IPS-NIHi11 (cell line): ENCODE measurements around the gene GRID1.
"Not testable (repeated sequence)": the region's sequence is repeated elsewhere in the genome, so short reads cannot be mapped to it uniquely, and the experiment has no call there.

Source experiments
- DNase-seq: peaks from one replicate; pipeline ENCODE4 v3.0.0; 2012; ENCODE audit warnings: mixed read lengths, low spot score

The GRID1 gene

GRCh38 chr10:85719408-85719807, 647.2 kb downstream of the GRID1 start:
- DNase-seq = no peak

DNA sequence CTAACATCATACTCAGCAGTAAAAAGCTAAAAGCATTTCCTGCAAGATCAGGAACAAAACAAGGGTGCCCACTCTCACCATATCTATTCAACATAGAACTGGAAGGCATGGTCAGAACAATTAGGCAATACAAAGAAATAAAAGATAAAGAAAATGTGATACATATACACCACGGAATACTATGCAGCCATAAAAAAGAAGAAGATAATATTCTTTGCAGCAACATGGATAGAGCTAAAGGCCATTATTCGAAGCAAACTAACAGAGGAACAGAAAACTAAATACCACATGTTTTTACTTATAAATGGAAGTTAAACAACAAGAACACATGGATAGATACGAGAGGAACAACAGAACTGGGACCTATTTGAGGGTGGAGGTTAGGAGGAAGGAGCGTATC, 652.7 kb downstream of the GRID1 start:
- DNase-seq = no peak

DNA sequence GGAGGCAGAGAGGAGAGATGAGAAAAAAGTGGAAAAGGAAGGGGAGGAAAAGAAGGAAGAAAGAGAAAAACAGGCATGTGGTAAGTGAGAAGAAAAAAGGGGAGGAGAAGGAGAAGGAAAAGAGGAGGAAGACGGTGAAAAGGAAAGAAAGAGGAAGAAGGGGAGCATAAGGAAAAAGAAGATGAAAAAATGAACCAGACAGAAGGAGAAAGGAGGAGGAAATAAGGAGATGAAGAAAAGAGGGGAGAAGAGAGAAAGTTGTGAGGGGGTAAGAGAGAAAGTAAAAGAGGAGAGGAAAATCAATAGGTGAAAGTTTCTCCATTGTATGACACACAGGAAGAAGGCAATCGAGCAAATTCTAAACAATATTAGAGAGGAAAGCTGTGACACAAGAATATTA, 663.8 kb downstream of the GRID1 start:
- no peak for DNase-seq

GRCh38 chr10:85699066-85699465, 667.5 kb downstream of the GRID1 start:
- not testable (repeated sequence) for DNase-seq

- DNase-seq = no peak
These were observed 669.7 kb downstream of the GRID1 start for GRCh38 chr10:85696893-85697292.

GRCh38 chr10:85682621-85683020, 684.0 kb downstream of the GRID1 start:
- no peak for DNase-seq

DNA sequence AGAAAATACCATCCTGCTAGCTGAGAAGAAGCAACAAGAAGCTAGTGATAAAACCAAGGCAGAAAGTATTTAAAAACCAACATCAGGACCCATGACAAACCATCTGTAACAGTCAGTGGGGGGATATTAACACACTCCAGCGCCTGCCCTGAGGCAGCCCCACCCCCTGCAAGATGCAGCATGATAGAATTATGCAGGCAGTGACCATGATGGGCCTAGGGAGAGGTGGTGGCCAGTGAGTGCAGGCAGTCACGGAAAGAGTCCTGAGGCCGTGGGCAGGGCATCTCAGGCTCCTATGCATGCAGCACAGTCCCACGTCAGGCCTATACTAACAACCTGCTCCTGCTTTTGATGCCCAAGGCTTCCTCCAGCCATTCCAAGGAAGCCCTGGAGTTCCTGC, 686.9 kb downstream of the GRID1 start:
- no peak for DNase-seq

DNA sequence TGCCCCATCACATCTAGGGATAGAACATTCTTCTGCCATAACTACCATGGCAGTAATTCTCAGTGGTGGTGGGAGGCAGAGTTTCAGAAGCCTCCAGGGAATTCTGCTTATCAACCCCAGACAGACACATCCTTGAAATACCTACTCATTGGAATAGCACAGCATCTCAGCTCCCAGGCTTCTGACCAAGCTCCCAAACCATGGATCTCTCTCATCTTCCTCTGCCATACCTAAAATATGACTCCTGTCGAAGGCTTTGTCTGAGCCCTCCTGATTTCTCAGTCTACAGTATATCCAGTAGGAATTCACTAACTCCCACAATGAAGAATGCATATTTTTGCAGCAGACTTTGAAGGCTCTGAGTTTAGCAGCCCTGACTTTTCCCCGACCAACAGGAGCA, 687.5 kb downstream of the GRID1 start:
- DNase-seq = no peak

GRCh38 chr10:85674851-85675250, 691.7 kb downstream of the GRID1 start:
- DNase-seq = no peak

DNA sequence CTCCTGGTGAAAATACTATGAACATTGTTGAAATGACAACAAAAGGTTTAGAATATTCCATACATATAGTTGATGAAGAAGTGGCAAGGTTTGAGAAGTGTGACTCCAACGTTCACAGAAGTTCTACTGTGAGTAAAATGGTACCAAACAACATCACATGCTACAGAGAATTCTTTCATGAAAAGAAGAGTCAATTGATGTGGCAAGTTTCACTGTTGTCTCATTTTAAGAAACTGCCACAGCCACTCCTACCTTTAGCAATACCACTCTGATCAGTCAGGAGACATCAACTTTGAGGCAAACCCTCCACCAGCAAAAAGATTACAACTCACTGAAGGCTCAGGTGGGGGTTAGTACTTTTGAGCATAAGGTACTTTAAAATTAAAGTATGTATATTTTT, 693.3 kb downstream of the GRID1 start:
- DNase-seq = no peak

GRCh38 chr10:85671530-85671929, 695.1 kb downstream of the GRID1 start:
- no peak for DNase-seq

DNA sequence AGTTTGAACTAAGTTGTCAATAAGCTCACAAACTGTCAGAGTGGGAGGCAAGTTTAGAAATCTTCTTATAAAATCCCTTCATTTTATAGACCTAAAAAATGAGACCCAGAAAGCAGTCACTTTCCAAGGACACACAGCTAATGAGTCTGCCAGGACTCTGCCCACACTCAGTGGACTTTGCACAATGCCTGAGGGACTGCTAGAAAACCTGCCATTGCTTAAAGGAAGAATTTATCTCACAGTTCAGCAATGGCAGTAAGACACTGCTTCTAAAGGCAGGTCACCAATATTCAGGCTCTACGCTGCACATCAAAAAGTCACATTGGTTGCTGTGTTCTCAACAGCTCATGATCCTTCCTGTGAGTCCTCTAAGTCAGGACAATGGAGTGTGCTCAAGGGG, 698.1 kb downstream of the GRID1 start:
- no peak for DNase-seq

GRCh38 chr10:85667638-85668233, 698.9 kb downstream of the GRID1 start:
- peak; percentile 55 for DNase-seq

DNA sequence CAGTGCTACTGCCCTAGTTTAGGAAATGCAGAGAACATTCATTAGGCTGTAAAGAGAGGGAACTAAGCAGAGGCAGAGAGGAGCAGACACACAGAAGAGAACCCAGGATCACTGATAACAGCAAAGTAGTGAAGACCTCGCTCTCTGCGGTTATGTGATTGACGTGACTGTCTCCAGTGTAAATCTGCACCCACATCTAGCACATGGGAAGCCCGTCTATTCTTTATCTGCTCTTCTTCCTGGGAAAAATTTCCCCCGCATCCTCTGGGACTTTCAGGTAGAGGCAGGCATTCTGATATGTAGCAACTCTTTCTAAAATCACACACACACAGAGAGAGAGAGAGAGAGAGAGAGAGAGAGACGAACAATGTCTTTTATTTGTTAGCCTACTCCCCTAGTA, 699.6 kb downstream of the GRID1 start:
- DNase-seq = no peak

DNA sequence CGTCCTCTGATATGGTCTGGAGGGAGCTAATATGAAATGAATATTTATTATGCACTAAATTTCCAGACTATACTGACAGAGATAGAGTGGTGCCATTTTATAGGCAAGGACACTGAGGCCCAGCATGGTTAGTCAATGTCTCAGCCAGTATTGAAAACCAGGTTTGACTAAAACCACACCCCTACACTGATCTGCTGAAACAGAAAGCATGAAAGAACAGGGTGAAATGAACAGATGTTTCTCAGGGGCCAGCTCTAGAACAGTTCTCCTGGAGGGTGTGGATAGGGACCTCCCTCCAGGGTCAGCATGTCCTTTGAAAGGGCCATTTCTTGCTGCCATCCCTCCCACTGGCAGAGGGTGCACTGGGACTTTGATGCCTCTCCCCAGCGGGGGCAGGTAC, 700.5 kb downstream of the GRID1 start:
- no peak for DNase-seq

GRCh38 chr10:85665681-85666080, 700.9 kb downstream of the GRID1 start:
- DNase-seq = no peak

GRCh38 chr10:85665078-85665477, 701.5 kb downstream of the GRID1 start:
- DNase-seq = no peak

- DNase-seq = no peak
These were observed 705.5 kb downstream of the GRID1 start for GRCh38 chr10:85661123-85661522.

DNA sequence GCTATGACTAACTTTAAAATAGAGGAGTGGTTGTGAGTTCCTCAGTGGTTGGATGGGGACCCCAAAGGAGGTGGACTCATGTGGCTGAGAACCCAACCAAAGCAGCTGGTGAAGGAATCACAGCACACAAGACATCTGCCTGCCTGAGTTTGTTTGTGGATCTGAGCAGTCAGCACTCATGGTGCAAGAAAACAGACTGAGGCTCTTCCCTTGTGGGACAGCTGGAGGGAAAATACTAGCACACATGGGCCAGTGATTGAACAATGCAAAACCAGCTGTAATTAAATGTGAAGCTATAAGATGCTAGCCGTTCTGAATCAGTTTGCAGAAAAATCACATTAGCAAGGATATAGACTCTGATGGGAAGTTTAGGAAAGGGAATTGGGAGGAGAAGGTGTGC, 707.3 kb downstream of the GRID1 start:
- no peak for DNase-seq

GRCh38 chr10:85658518-85658917, 708.1 kb downstream of the GRID1 start:
- no peak for DNase-seq

DNA sequence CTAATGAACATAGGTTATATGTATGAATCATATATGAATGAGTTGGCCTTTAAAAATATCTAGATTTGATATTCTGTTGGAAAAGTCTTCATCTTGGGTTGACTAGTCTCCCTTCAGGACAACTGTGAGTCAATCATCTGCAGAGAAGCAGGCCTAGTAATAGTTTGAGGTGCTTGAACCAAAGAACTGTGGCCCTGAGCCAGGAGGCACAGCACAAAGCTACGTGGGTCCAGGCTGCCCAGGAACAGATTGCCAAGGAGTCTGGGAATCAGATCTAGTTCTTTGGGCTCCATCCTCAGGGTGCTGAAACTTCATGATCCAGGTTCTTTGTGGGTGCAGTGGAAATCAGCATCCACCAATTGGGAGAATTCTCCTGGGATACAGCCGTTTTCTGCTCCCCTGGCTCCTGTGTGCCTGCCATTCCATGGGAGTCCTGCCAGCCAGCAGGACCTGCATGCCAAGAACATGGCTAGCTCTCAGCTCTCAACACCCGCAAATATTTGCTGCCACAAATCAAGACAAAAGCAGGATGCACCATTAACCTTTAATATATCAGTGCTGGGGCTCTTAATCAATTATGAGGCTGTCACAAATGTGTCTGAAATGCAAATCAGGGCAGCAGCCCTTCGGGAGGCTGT, 709.0 kb downstream of the GRID1 start:
- no peak for DNase-seq

DNA sequence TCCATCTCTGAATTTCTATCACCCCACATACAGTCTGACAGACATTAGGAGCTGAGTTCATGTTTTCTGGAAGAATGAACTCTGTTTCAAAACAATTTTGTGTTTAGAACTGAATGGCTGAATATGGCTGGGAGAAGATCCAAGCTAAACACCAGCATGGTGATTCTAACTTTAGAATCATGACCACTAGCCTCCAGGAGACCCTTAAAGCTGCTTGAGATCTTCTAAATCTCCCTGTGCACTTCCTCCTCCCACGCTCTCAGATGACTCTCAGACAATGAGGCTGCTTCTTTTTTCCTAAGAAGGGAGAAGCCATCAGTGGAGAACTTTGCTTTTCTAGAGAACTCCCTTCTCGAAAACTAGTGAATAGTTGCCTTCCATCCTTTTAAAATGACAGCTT, 711.2 kb downstream of the GRID1 start:
- DNase-seq = no peak

DNA sequence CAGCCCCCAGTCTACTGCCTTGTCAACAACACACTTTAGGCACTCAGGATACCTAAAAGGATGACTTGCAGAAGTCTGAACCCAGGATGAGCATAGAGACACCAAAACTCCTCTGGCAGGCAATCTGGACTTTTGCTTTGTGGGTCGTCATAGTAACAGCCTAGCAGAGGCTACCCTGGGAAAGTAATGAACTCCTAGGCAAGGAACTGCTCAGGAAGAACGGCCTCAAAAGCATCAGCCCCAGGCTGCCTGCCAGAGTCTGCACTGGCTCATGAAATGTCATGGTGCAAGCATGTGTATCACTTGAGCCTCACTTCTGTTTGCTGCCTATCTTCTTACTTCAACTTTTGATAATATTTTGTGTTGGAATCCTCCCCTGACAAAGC, 715.1 kb downstream of the GRID1 start:
- no peak for DNase-seq

GRCh38 chr10:85650791-85651496, 715.7 kb downstream of the GRID1 start:
- no peak for DNase-seq
